ENCODE measurements around the gene CNTNAP2.
"Not testable (repeated sequence)": the region's sequence is repeated elsewhere in the genome, so short reads cannot be mapped to it uniquely, and the experiment has no call there.

Gene CNTNAP2

GRCh38 chr7:147106746-147107145, 990.1 kb downstream of the CNTNAP2 start:
- no peak for DNase-seq (ENCODE audit: low spot score)

DNA sequence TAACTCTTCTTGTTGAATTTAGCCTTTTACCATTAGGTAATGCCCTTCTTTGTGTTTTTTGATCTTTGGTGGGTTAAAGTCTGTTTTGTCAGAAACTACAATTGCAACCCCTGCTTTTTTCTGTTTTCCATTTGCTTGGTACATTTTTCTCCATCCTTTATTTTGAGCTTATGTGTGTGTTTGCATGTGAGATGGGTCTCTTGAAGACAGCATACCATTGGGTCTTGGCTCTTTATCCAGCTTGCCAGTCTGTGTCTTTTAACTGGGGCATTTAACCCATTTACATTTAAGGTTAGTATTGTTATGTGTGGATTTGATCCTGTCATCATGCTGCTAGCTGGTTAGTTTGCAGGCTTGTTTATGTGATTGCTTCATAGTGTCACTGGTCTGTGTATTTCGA, 997.9 kb downstream of the CNTNAP2 start:
- DNase-seq (ENCODE audit: low spot score) = not testable (repeated sequence)

GRCh38 chr7:147136352-147136751, 1019.8 kb downstream of the CNTNAP2 start:
- DNase-seq (ENCODE audit: low spot score) = no peak

GRCh38 chr7:147145194-147145593, 1028.6 kb downstream of the CNTNAP2 start:
- no peak for DNase-seq (ENCODE audit: low spot score)

DNA sequence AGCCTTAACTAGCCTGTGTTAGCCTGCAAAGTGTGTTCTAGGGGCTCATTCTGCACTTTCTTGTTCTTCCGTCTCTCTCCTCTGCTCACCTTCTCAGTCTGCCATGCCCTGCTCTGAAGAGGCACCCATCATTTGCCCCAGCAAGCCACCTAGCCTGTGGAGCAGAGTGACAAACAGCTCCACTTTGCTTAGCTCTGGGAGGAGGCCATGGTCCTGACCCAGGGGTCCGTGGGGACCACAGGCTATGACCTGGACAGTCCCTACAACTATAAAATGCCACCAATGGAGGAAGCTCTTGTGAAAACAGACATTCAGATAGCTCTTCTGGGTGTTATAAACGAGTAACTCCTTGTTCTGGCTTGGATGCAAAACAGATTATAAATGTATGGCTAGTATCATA, 1029.6 kb downstream of the CNTNAP2 start:
- no peak for DNase-seq (ENCODE audit: low spot score)

DNA sequence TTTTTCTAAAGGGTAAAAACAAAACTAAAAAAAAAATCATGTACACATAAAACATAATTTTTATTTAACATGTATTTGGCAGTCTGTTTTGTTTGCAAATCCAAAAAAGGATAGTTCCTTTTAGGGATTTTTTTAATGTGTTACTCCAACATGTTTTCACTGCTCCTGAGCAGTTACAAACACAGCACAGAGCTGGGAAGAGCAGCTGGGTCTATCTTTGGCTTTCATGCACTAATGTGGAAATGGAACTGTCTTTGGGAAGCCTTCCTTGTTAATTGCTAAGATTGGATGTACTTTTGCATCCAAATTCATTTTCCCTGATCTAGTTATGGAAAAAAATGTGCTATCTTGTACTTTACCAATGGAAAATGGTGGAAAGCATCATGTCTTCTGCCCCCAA, 1035.1 kb downstream of the CNTNAP2 start:
- DNase-seq (ENCODE audit: low spot score) = no peak

DNA sequence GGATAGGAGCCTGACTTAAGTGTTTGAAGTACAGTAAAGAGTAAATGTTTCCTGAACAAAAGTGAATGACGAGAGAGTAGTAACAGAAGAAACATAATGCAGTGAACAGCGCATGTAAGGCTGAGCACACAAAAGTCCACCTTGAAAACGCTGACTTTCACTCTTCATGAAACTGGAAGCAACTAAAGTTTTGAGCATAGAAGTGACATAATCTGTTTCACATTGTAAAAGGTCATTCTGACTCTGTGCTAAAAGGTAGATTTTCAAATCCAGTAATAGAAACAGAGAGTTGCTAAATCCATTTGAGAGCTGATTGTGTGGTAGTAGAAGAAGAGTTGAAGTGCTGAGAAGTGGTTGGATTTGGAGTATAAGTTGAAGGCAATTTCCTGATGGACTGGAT, 1037.0 kb downstream of the CNTNAP2 start:
- DNase-seq (ENCODE audit: low spot score) = no peak

GRCh38 chr7:147161405-147161804, 1044.8 kb downstream of the CNTNAP2 start:
- no peak for DNase-seq (ENCODE audit: low spot score)

DNA sequence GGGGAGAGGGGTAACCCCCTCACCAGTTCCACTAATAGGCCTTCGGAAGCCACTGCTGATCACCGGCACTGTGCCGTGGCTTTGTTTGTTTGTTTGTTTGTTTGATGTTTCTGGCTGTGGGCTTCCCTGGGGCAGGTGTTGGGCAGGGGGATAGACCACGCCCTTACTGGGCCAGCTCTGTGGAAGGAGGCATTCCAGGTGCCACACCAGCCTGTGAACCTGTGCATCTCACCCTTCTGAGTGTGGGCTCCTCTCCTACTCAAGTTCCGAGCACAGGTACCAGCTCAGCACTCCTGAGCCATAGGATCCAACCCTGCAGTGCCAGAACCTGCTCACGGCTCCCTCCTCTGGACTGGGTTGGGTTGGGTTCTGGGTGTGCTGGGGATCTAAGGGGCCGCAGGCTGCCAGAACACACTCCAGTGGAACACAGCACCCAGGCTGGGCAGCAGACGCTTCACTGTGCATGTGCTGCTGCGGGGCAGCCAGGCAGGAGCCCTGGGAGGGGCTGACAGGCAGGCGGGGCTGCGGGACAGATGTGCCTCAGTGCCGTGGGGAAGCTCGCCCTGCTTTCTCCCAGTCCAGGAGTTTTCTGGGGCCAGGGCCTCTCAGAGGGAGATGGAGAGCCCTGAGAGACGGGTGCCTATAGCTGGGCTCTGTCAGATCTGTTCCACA, 1053.9 kb downstream of the CNTNAP2 start:
- no peak for DNase-seq (ENCODE audit: low spot score)

DNA sequence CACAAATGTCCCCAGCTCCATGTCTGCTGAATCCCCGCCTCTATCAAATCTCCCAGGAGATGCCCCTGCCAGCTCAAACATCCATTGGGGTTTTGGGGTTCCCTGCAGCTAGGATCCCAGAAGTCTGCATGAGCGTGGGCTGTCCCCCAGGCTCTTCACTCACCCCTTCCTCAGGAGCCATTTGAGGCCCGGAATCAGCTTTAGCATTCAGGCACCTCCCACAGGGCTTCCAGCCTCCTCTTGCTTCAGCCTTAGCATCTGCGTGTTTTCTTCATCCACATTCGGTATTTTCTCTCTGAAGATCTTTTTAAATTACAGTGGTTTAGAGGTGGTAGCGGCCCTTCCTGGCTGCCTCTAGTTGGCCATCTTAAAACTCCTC, 1054.4 kb downstream of the CNTNAP2 start:
- no peak for DNase-seq (ENCODE audit: low spot score)

DNA sequence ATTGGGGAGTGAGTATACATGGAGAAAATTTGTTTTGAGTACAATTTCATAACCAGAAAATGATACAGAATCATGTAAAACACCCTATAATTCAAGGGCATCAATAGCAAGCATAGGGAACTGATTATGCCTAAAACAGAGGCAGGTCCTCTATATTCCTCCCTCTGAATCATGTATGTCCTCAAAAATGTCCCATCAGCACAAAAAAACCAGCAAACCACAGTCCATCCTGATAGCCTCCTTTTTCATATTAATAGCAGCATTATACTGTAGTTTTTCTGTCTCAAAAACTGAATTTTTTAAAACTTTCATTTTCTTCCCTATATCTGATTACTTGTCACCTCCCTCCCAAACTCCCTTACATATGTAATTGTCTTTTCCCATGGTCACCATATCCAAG, 1057.3 kb downstream of the CNTNAP2 start:
- DNase-seq (ENCODE audit: low spot score) = no peak

DNA sequence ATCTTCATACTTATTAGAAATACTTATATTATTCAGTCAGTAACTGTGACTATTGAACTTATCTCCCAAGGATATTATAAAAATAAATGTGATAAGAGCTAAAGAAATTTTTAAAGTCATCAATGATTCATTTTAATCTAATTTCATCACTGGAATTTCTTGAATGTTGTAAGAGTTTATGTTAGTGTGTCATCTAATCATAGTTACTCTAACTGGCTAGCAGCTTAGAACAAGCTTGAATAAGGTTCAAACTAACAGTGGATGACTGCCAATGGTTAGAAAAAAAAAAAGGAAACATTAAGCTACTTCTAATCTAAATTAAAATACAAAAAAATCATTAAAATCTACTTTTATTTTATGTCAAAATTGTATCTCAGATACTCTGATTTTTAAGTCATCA, 1066.3 kb downstream of the CNTNAP2 start:
- DNase-seq (ENCODE audit: low spot score) = no peak

DNA sequence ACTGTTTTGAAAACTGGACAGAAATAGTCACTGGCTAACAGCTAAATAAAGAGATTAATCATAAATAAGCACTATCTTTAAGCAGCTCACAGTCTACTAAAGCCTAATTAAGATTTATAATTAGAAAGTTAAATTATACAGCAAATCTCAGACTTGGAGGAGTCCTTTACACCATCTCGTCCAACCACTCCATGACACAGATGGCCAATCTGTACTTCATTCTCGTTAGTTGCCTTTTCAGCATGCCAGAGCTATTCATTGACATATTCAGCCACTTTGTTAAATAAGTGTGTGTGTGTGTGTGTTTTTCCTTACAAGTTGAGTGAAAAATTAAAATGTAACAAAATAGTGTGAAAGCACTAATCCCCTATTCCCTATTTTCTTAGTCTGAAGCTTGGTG, 1066.7 kb downstream of the CNTNAP2 start:
- no peak for DNase-seq (ENCODE audit: low spot score)

- DNase-seq (ENCODE audit: low spot score) = no peak
These were observed 1071.9 kb downstream of the CNTNAP2 start for GRCh38 chr7:147188467-147188866.

DNA sequence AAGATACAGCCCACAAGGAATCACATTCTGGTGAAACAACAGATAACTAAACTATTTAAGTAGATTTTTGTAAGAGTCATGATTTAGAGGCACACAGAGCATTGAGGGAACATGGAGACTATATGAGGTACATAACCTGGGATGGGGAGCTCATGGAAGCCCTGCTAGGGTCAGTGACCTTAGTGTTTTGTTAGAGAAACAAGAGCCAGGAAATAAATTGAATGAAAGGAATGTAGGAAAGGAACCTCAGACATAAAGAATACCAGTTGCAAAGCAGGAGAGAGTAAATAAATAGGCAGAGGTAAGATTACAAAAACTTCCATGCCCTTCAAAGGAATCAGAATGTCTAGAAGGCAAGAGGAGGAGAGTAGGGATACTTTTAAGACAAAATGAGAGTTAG, 1076.9 kb downstream of the CNTNAP2 start:
- no peak for DNase-seq (ENCODE audit: low spot score)

- no peak for DNase-seq (ENCODE audit: low spot score)
These were observed 1079.9 kb downstream of the CNTNAP2 start for GRCh38 chr7:147196481-147196880.

- DNase-seq (ENCODE audit: low spot score) = no peak
These were observed 1080.4 kb downstream of the CNTNAP2 start for GRCh38 chr7:147197006-147197405.

- DNase-seq (ENCODE audit: low spot score) = no peak
These were observed 1083.3 kb downstream of the CNTNAP2 start for GRCh38 chr7:147199868-147200267.

DNA sequence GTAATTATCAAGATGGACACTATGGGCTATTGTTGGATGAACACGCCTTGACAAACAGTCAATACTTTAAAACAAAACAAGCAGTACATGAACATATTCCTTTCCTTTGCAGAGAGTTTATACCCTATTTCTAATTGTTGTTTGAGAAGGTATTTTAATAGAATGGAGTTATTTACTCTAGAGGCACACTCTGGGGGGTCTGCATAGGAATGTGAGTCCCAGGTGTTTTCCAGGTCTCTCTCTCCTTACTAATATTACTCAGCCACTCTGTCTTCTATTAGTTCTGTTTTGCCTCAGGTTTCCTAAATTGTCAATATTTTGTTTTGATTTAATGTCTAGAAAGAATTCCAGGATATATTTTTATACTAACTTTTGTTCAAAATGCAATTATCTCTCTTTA, 1091.4 kb downstream of the CNTNAP2 start:
- no peak for DNase-seq (ENCODE audit: low spot score)

DNA sequence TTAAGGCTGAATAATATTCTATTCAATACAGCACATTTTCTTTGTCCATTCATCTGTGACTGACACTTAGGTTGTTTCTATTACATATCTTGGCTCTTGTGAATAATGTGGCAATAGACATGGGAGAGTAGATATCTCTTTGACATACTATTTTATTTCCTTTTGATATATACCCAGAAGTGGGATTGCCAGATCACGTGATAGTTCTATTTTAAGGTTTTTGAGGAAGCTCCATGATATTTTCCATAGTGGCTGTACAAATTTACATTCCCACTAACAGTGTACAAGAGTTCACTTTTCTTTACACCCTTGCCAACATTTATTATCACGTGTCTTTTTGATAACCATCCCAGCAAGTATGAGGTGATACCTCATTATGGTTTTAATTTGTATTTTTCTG, 1114.7 kb downstream of the CNTNAP2 start:
- DNase-seq (ENCODE audit: low spot score) = no peak

DNA sequence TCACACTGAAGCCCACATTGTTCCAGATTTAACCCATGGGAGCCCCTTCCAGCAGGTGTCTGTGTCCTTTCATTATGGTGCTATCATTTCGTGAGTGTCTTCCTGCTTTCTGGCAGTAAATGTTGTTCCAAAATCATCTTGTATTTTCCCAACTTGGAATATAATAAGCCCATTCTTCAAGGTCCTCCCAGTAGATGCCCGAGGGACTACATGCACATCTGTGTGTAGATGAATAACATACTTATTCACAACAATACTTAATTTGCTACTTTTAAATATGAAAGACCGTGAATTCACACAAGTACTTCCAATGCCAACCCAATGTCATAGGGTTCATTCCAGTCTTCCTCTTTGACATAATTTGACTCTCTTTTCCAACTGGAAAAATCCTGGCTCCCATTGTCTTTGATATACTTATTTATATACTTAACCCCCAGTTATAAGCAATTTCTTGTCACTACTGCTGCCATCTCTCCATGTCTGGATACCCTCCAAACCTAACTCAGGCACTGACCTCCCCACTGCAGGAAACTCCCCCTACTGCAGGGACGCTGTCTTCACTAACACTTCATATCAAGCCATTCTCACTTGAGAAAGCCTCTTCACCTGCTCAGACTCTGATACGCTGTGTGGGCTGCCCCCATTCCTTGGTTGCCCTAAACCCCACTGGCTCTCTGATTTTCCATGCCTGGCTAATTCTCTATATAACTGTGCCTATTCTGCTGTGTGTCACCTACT, 1119.2 kb downstream of the CNTNAP2 start:
- no peak for DNase-seq (ENCODE audit: low spot score)

DNA sequence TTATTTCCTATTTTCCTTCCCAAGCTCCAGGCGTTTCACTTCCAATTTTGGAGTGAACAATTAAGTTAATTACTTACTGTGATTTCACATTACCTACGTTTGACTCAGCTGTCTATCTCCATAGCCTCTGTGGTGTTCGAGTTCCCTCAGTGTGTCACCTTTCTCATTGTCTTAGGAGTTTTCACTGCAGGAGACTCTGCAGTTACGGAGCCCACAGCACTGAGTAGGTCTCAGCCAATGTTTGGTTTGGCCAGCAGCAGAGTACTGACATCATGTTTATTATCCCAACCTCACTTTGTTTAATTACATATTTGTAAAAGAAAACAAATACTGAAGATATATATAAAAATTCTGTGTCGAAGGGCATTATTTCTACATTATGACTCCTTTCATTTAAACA, 1123.9 kb downstream of the CNTNAP2 start:
- no peak for DNase-seq (ENCODE audit: low spot score)

- no peak for DNase-seq (ENCODE audit: low spot score)
These were observed 1128.7 kb downstream of the CNTNAP2 start for GRCh38 chr7:147245274-147245673.

DNA sequence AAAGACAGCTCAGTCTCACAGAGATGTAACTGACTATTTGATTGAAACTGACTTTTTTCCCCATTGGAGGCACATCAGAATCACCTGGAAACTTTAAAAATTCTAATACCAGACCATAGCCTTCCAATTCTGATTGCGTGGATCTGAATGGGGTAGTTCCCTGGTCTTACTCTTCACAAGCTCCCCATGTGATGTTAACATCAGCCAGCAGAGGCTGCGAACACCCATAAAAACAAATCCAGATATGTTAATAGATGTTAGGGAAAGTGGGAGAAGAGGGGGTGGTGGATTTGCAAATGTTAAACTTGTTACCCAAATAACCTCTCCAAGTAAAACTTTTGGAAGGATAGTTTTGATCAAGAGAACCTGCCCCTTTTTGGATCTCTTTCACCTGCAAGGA, 1133.4 kb downstream of the CNTNAP2 start:
- no peak for DNase-seq (ENCODE audit: low spot score)
